NCI-H774 (cell line): ENCODE data around the gene AP1AR.

Source experiments
- DNase-seq: peaks from one replicate; lab custom pipeline; 2025; lab: John Stamatoyannopoulos, UW

Gene AP1AR

DNA sequence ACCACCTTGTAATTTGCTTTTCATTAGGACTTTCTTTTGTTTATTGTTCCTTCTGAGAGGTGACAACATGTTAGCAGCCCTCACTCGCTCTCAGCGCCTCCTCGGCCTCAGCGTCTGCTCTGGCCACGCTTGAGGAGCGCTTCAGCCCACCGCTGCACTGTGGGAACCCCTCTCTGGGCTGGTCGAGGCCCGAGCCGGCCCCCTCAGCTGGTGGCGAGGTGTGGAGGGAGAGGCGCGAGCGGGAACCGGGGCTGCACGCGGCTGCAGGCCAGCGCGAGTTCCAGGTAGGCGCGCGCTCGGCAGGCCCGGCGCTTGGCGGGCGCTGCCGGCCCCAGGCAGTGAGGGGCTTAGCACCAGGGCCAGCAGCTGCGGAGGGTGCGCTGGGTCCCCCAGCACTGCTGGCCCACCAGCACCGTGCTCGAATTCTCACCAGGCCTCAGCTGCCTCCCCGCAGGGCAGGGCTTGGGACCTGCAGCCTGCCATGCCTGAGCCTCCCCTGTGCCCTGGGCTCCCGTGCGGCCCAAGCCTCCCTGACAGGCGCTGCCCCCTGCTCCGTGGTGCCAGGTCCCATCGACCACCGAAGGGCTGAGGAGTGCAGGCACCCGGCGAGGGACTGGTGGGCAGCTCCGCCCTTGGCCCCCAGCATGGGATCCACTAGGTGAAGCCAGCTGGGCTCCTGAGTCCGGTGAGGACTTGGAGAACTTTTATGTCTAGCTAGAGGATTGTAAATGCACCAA lies 9.2 kb upstream of the AP1AR start:
- no peak for DNase-seq

DNA sequence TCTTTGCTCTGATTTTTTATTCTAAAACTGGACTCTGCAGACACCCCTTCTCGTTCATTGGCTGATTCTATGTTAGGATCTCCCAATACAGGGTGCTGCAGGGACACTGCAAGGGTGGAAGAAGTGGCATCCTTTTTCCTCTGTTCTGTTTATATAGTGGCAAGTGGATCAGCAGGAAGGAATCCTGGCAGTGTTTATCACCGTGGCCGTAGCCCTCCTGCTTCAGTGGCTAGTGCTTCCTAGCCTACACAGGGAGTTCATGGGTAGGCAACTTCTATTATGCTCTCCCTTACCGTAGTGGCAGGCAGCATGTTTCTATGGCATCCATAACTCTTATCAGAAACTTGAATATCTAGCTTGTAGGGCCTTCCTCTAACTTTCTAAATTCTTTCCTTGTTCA lies 6.4 kb upstream of the AP1AR start:
- no peak for DNase-seq

DNA sequence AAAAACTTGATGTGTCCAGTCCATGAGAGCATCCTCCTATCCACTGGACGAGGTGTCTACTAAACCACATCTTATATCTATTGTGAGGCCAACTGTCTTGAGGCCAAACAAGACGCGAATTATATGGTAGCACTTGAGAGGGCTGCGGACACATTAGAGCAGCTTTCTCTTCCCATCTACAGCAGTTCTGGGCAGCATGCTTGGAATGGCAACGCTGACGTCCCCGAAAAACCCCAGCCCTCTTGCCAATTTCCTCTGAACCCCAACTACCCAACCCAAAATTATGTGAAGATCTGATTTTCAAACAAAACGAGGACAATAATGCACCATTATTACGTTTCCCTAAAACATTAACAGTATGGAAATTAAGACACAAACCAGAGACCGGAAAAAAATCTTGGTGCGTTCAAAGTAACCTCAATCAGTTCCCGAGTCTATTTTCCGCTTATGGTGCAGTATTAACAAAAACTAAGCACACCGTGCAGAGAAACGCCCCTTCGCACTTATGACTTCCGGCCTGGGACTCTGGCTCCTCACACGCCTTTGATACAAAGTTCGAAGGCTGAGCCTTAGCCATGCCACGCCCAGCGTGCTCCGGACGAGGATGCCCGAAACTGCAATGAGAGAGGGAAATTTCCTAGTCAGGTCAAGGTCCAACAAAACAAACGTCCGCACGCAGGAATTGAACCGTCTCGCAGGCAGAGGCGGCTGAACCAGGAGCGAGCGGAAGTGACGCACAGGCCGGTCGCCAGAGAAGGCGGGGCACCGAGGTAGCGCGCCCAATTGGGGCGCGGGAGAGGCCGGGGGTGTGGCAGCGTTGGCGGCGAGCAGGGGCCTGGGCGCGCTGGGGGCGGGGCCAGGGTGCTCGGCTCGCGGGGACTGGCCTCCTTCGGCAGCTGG lies 458 bp upstream of the AP1AR start:
- DNase-seq: peak; percentile 82

DNA sequence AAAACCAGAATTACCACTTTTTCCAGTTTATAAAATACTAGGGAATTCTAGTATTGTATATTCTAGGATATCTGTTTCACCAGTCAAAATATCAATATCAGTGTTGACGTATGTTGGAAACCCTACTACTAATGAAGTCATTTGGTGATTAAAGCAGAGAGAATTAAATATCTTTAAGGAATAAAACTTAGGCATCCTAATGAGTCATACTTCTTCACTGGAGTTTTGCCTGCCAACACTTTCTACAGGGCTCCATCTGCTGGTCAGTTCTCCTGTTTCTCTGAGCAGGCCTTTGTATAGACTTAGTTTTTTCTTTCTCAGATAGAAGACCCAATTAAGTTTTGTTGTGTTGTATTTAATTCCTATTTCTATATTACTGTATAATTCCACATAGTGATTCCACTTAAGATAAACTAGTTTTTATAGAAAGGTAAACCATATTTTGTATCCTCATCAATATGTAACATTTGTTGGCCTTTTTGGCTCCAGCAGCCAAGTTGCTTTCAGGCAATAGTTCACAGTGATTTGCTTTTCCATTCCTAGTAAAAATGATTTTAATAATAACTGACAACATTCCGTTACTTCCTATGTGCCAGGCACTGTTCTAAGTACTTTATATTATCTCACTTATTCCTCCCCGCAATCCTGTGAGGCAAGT lies 3.5 kb downstream of the AP1AR start:
- no peak for DNase-seq

DNA sequence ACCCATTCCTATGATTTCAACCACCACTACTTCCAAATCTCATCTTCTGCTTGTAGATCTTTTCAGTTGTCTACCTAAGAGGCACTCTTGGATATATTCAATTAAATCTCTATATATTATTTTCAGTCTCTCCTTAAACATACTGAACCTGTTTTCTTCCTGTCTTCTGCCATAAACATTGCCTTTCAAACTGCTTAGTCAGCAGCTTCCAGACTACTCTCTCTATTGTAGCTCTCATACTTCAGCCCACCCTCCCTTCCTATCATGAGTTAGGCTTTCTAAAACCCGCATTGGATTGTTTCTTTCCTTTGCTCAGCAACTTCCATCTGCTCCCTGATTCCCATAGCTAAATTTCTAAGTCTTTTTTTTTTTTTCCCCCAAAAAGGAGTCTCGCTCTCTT lies 4.5 kb downstream of the AP1AR start:
- no peak for DNase-seq

DNA sequence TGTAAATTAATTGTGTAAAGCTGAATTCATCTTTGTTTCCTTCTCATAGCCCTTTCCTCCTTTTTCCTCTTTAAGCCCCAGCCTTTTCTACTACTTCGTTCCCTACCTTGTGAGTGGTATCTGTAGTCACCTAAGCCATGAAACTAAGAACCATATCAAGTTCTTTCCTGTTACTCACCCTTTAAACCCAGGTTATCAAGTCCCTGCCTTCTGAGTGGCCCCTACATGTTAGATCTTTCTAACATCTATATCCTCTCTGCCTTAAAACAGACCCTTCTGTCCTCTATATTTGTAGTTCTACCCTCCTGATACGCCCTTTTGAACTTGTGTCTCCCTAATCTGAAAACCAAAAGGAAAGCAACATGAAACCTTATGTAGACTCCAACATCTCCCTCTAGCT lies 7.2 kb downstream of the AP1AR start:
- DNase-seq: no peak

GRCh38 chr4:112245383-112245782 lies 13.8 kb downstream of the AP1AR start:
- DNase-seq: no peak

DNA sequence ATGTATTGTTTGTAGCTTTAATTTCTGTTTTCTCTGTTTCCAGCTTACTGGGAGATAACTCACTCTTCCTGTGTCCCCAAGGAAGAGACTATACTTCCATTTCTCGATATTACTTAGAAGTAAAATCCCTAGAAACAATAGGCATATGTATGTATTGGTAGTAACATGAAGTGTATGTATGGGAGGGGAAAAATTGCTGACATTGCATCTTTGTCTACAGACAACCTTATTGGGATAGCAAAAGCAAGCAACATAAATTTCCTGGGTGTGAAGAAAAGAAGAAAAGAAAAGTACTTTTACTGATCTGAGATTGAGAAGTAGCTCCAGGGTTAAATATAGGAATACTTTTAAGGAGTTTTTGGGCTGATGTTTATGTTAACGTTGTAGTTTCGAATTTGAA lies 15.4 kb downstream of the AP1AR start:
- no peak for DNase-seq

GRCh38 chr4:112251019-112251643 lies 19.5 kb downstream of the AP1AR start:
- DNase-seq: no peak

GRCh38 chr4:112252234-112252633 lies 20.6 kb downstream of the AP1AR start:
- DNase-seq: no peak

GRCh38 chr4:112253382-112254000 lies 21.9 kb downstream of the AP1AR start:
- DNase-seq: no peak

DNA sequence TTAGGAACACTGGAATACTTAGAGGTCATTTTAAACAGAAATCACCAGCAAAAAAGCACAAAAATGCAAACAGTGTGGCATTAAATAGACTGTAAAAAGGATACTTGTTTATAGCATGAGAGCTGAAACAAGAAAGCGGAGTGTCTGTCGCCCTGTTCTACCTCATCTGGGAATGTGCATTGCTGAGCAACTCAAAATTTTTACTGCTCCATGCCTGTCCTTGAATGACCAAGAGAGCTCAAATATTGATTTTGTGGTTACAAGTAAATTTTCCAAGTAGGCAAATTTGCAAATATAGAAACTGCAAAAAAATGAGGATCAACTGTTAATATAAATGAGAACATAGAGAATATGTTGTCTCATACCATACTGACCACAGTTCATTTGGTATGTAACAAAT lies 25.5 kb downstream of the AP1AR start:
- DNase-seq: no peak

- DNase-seq: no peak
Measured at GRCh38 chr4:112266823-112267222, 35.2 kb downstream of the AP1AR start.

DNA sequence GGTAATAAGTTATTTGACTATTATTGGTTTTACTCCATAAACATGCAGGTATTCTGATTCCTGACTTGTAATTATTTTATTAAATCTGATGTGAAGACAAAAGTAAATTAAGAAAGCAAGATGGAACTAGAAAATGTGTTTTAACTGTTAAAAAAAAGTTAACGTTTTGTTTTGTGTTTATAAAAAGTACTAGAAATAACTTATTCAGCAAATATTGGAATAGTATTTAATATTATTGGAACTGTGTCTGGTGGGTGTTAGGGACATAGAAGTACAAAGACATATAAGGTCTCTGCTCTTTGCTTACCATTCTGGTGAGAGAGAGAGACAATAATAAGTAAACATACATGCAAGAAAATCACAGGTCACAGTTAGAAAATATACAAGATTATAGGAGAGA lies 38.5 kb downstream of the AP1AR start:
- no peak for DNase-seq

GRCh38 chr4:112270640-112271421 lies 39.2 kb downstream of the AP1AR start:
- no peak for DNase-seq

DNA sequence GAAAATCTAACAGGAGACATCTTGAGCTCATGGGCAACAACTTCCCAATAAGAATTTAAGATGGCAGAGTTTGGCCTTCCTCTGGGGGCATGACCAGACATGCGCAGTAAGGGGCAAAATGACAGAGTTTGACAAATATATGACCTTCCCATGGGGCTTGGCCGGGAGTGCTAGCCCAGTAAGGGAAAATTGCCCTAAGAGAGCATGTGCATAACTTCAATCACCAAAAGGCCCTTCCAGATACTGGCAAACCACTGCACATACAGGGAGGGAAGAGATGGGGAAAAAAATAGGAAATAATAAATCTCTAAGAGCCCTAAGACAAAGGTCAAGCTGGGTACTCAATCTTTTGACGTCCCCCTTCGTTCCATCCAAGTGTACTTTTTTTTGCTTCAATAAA lies 40.7 kb downstream of the AP1AR start:
- no peak for DNase-seq

GRCh38 chr4:112274959-112275358 lies 43.4 kb downstream of the AP1AR start:
- no peak for DNase-seq

DNA sequence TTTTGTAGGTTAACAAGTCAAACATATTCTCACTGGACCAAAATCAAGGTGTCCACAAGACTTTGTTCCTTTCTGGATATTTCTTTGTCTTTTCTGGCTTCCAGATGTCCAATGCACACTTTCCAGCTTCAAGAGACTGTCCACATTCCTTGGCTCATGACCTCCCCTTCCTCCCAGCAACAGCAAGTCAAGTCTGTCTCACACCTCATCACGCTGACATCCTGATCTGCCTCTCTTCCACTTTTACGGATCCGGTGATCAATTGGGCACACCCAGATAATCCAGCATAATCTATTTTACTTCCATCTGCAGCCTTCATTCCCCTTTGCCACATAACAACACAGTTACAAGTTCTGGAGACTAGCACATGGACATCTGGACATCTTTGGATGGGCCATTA lies 44.5 kb downstream of the AP1AR start:
- DNase-seq: no peak

- DNase-seq: no peak
Measured at GRCh38 chr4:112277220-112277619, 45.6 kb downstream of the AP1AR start.

GRCh38 chr4:112277705-112278448 lies 46.3 kb downstream of the AP1AR start:
- no peak for DNase-seq
